Effector CD4-positive, alpha-beta T cell (primary cell): Measurements from ENCODE around the gene CEP41.

ENCODE experiments used
- DNase-seq: peaks from one replicate; pipeline ENCODE4 v3.0.0-alpha.2; 2020
- total RNA-seq: gene quantifications from one replicate; lab custom pipeline; 2026; lab: John Stamatoyannopoulos, UW

The CEP41 gene
- total RNA-seq: 4.5 reads per million, percentile 18 among the genes with 10 or more reads in this experiment

GRCh38 chr7:130440527-130441365, at the start of gene CEP41:
CEP41 (minus strand) TSS chr7:130441016; CDS start chr7:130440966, 50 bp downstream.
- peak; percentile 83 for DNase-seq

GRCh38 chr7:130490311-130490791, 49.5 kb upstream of the CEP41 start:
- no peak for DNase-seq

- DNase-seq: no peak
These were observed 48.5 kb upstream of the CEP41 start for GRCh38 chr7:130489140-130489983.

- no peak for DNase-seq
These were observed 47.8 kb upstream of the CEP41 start for GRCh38 chr7:130488392-130489139.

GRCh38 chr7:130486954-130487436, 46.2 kb upstream of the CEP41 start:
- no peak for DNase-seq

- DNase-seq: peak; percentile 43
These were observed 45.5 kb upstream of the CEP41 start for GRCh38 chr7:130486114-130486953.

- DNase-seq: no peak
These were observed 44.9 kb upstream of the CEP41 start for GRCh38 chr7:130485734-130486113.

GRCh38 chr7:130483031-130483430, 42.2 kb upstream of the CEP41 start:
- DNase-seq: no peak

GRCh38 chr7:130481898-130482297, 41.1 kb upstream of the CEP41 start:
- DNase-seq: no peak

- DNase-seq: no peak
These were observed 39.0 kb upstream of the CEP41 start for GRCh38 chr7:130479716-130480400.

- no peak for DNase-seq
These were observed 38.2 kb upstream of the CEP41 start for GRCh38 chr7:130478991-130479390.

- DNase-seq: no peak
These were observed 35.7 kb upstream of the CEP41 start for GRCh38 chr7:130476297-130477150.

- no peak for DNase-seq
These were observed 35.0 kb upstream of the CEP41 start for GRCh38 chr7:130475776-130476175.

- DNase-seq: no peak
These were observed 33.1 kb upstream of the CEP41 start for GRCh38 chr7:130473876-130474275.

- no peak for DNase-seq
These were observed 32.5 kb upstream of the CEP41 start for GRCh38 chr7:130473289-130473688.

- DNase-seq: no peak
These were observed 31.2 kb upstream of the CEP41 start for GRCh38 chr7:130471974-130472373.

- no peak for DNase-seq
These were observed 27.8 kb upstream of the CEP41 start for GRCh38 chr7:130468612-130469011.

- DNase-seq: no peak
These were observed 23.0 kb upstream of the CEP41 start for GRCh38 chr7:130463553-130464434.

- DNase-seq: no peak
These were observed 20.5 kb upstream of the CEP41 start for GRCh38 chr7:130461272-130461671.
